ENCODE data around the gene GTF2IRD1. TPM values are rescaled to one million over a fixed set of nuclear protein-coding genes. Genes with fewer than 3 reads are reported as not detected.

The GTF2IRD1 gene
- total and polyA plus RNA-seq, 9 of the 15 experiments (the other 6 are each of a cell fraction or from before 2014, with no cell fraction given): 9.1 to 30.2 (median 14.0) TPM

DNA sequence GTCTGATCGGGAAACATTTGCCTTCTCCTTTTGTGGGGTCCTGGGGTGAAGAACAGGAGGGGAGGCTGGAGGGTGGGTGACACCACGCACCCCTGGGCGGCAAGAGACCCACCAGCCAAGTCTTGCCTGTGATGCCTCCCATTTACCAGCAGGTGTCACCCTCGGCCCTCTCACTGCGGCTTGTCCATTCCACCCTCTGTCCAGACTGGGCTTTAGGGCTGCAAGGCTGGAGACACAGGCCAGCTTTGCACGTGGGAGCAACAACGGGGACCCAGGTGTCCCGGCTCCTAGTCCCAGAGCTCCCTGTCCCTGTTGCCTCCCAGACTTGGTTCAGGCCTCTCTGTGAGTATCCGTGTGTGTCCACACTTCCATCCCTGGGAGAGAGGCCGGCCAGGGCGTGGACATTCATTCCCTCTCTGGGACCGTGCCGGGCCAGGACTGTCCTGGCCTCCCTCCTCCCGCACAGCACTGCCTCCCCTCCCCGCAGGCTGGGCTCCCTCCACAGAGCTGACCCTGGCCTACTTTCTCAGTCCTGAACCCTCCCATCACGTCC lies 36.2 kb upstream of the GTF2IRD1 start (continued):
- TF ChIP-seq, protein P1, sequence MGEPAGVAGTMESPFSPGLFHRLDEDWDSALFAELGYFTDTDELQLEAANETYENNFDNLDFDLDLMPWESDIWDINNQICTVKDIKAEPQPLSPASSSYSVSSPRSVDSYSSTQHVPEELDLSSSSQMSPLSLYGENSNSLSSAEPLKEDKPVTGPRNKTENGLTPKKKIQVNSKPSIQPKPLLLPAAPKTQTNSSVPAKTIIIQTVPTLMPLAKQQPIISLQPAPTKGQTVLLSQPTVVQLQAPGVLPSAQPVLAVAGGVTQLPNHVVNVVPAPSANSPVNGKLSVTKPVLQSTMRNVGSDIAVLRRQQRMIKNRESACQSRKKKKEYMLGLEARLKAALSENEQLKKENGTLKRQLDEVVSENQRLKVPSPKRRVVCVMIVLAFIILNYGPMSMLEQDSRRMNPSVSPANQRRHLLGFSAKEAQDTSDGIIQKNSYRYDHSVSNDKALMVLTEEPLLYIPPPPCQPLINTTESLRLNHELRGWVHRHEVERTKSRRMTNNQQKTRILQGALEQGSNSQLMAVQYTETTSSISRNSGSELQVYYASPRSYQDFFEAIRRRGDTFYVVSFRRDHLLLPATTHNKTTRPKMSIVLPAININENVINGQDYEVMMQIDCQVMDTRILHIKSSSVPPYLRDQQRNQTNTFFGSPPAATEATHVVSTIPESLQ (CRISPR knock-in tag; IDR thresholded peaks at IDR 0.05): no peak
- TF ChIP-seq ZNF584 (CRISPR knock-in tag; IDR thresholded peaks at IDR 0.05; ENCODE audit: low read depth) (no peak), CBFA2T2 (conservative IDR thresholded peaks at IDR 0.05) (no peak), SMAD4 (CRISPR knock-in tag; conservative IDR thresholded peaks at IDR 0.05) (no peak), HMG20A (CRISPR knock-in tag; conservative IDR thresholded peaks at IDR 0.05) (no peak), CXXC5 (CRISPR knock-in tag; IDR thresholded peaks at IDR 0.05) (no peak), MEF2A (IDR thresholded peaks at IDR 0.05; ENCODE audit: control insufficient read depth, low read depth, low read length) (no peak), ARHGAP35 (IDR thresholded peaks at IDR 0.05; ENCODE audit: partially characterized antibody) (no peak), SMARCA5 (IDR thresholded peaks at IDR 0.05) (0 out of 2 replicates have a peak, but pooled peaks have one; percentile 13), DEAF1 (CRISPR knock-in tag; IDR thresholded peaks at IDR 0.05) (peak; percentile 96), PHB (CRISPR knock-in tag; IDR thresholded peaks at IDR 0.05) (0 out of 2 replicates have a peak, but pooled peaks have one; percentile 49), POLR3A (IDR thresholded peaks at IDR 0.05; ENCODE audit: borderline replicate concordance, extremely low read depth, insufficient read depth, insufficient read length) (no peak), ZNF511 (CRISPR knock-in tag; IDR thresholded peaks at IDR 0.05) (no peak), TAF1 (IDR thresholded peaks at IDR 0.05; ENCODE audit: control insufficient read depth, extremely low read depth, insufficient read depth, low read length, severe bottlenecking) (no peak), CEBPZ (IDR thresholded peaks at IDR 0.05; ENCODE audit: borderline replicate concordance, low read depth, low read length) (no peak), MCM2 (IDR thresholded peaks at IDR 0.05; ENCODE audit: low read depth) (no peak), ZNF41 (CRISPR knock-in tag; conservative IDR thresholded peaks at IDR 0.05) (no peak), ZC3H4 (CRISPR knock-in tag; IDR thresholded peaks at IDR 0.05; ENCODE audit: borderline replicate concordance) (no peak), CREB5 (CRISPR knock-in tag; IDR thresholded peaks at IDR 0.05) (no peak)
